Activated CD4-positive, CD25-positive, alpha-beta regulatory T cell treated with anti-CD3 and anti-CD28 coated beads, Interleukin-2, amount 50 U/mL, for 16 hours (primary cell): ENCODE measurements around the gene NMT1.
A peak's percentile ranks its signal among the peaks of the same experiment; 100 is the strongest.
"Not testable (repeated sequence)": the region's sequence is repeated elsewhere in the genome, so short reads cannot be mapped to it uniquely, and the experiment has no call there.

Experiments used
- DNase-seq: peaks from one replicate; pipeline ENCODE4 v3.0.0-alpha.2; 2020; ENCODE audit warnings: low read depth, low spot score

Gene NMT1

DNA sequence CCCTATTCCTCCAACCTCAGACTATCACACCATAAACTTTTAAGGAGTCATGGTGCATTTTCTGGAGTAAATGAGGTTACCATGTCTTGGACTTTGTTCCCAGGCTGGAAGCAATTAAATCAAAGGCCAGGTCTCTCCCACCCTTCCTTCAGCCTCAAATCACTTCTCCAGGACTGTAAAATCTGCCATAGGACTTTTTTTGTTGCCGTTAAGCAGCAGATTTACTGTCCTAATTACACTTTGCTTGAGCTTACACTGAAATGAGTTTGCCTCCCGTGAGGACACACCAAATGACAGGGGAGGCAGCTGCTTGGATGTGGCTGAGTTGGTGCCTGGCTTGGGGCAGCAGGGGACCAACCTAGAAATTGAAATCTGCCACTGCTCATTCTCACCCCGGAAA, 24.4 kb upstream of the NMT1 start:
- DNase-seq, result no peak

DNA sequence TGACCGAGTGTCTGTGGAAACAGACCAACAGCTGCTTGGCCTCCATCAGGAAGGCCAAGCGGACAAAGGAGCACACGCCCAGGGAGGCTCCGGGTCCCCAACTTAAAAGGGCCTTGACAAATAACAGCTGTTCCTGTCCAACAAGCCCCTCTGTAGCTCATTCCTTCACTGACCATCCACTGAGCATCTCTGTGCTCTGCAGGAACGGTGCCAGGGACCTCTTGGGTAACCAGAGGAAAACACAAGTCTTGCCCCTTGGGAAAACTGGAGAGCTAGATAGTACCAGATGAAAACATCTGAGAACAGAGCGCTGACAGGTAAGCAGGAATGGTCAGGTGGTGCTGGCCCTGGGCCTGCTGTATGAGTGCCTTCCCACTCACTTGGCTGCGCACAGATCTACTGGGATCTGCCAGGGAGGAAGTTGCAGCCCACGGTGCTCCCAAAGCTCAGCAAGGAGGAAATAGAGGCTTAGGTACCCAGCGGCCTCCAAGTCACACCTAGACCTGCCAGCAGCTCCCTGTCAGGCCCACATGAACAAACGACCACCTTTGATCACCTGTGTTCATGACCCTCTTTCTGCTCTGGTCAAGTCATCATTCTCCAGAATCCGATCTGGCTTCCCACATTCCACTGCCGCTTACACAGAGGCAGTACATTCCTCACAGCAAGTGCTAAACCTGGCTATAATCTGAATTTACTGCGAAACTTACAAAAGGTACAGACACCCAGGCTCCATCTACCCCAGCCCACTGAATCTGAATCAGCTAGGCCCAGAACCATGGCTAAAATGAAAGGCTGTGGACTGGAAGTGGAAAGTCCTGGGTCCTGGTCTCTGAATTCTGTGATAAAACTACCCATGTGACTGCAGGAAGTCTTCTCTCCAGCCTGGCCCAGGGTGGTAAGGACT, 22.1 kb upstream of the NMT1 start:
- no peak for DNase-seq

DNA sequence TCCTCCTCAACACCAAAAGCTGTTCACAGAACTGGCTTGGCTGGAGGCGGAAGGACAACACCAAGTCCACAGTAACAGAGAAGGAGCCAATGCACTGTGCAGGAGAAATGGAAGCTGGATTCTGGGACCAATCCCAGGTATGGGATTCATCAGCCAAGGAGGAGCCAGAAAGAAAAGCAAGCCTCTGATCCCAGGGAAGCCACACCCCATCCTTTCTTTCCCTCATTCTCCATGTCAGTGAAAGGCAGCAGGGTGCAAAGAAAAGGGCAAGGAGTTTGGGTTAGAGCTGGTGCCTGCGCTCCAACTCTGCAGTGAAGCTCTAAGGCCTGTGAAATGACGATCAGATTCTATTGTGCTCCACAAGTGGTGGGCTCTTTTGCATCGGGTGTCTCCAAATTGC, 20.7 kb upstream of the NMT1 start:
- no peak for DNase-seq

DNA sequence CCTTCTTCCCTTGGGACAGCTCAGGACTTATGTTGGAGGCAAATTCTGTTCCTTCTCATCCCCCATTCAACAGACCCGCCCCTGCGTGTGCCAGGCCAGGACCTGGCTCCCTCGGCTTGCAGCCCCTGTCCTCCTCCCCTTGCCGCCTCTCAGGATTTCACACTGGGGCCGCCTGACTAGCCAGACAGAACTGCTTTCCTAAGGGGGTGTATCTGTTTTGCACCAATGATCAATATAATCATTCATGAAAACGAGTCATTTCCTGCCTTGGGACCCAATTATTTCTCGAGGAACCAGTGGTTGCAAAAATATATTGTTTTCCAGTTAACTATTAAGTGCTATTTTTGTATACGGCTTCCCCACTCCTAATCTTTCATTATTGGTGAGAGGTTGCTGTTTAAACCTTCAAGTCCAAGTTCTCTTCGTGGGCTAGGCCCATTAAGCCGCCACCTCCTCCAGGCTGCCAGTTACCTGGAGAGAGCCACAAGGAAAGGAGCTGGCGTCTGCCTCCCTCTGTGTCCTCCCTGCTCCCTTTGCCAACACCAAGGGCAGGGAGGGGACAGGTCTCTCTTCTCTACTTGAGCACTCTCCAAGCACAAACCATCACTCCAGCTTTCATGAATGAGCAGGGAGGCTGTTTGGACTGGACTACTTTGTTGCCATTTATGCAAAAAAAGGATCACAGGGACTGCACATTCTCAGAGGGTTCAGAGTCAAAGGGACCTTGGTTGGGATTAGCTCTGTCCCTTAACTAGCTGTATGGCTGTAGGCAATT, 18.6 kb upstream of the NMT1 start:
- no peak for DNase-seq

DNA sequence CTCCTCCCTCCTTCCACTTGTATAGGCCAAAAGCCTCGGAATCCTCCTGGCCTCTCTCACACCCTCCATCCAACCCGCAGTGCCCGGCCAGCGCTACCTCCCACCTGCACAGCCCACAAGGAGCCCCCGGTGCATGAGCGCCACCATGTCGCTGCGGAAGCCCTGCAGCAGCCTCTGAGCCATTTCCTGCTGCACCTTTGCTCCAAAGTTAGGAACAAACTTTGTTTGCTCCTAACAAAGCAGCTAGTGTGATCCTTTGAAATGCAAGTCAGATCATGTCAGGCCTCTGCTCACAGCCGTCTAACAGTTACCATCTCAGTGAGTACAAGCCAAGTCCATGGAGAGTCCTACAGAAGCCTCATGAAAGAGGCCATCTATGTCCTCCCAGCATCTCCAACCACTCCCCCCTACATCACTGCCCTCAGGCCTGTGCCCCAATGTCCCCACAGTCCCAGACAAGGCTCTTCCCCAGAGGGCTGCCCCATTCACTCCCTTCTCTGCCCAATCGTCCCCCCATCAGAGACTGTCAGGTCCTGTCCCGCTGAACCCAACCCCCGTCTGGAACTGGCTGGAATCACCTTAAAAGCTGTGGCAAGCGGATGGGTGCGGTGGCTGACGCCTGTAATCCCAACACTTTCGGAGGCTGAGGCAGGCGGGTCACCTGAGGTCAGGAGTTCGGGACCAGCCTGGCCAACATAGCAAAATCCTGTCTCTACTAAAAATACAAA, 17.1 kb upstream of the NMT1 start:
- no peak for DNase-seq

DNA sequence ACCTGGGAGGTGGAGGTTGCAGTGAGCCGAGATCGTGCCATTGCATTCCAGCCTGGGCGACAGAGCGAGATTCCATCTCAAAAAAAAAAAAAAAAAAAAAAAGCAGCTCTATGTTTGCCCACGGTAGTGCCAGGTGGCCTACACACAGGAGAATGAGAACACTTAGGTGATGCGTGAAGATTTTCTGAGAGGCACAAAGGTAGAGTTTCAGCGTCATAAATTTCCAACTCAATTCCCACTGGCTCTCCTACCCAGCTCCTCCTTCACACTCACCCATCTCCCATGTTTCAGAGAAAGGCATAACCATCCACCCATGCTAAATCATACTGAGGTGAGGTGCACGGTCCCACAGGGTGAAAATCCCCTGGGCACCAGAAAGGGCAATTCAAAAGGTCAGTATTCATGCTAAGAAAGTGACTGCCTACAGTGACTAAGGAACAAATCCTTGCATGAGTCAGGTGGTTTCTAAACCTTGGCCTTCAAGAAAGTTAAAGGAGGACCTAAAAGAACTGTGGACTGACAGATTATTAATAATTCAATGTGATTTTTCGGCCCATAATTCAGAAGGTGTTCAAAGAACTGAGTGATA, 14.5 kb upstream of the NMT1 start:
- no peak for DNase-seq

DNA sequence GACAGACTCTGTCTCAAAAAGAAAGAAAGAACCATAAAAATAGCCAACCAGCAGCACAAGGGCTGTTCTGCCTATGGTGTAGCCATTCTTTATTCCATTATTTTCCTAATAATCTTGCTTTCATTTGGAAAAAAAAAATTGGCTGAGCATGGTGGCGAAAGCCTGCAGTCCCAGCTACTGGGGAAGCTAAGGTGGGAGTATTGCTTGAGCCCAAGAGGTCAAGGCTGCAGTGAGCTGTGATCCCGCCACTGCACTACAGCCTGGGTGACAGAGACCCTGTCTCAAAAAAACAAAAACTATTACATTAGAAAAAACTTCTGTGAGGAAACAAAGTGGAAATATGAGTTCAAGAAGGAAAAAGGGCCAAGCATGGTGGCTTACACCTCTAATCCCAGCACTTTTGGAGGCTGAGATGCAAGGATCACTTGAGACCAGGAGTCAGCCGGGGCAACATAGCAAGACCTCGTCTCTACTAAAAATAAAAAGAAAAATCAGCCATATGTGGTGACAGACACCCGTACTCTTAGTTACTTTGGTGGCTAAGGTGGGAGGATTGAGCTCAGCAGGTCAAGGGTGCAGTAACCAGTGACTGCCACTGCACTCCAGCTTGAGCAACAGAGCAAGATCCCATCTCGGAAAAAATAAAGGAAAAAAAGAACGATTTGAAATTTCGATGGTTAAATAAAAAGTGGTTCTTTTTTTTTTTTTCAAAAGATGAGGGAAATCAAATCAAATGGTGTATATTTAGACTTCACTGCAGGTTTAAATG, 12.1 kb upstream of the NMT1 start:
- no peak for DNase-seq

DNA sequence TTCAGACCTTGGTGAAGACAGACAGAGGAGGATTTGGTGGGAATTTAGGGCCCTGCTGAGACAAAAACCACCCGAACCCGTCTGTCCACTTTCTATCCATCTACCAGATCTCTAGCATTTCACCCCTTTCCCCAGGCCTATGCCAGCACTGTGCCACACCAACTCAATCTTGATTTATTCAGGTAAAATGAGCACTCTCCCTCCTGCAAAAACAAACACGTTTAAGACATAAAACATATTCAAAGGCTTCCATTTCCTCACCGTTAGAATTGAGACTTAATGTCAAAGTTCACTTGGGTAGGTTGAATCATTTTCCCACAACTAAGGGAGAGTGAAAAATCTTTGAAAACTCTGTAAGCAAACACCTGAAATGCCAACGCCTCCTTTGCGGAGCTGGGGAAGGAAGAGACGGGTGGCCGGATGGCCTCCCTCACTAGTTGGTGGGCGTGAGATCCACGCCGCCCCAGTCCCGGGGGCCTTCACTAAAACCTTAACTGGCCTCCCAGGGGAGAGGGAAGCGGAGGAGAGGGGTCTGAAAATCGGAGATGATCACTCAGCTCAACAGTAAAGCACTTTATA, 10.5 kb upstream of the NMT1 start:
- no peak for DNase-seq

DNA sequence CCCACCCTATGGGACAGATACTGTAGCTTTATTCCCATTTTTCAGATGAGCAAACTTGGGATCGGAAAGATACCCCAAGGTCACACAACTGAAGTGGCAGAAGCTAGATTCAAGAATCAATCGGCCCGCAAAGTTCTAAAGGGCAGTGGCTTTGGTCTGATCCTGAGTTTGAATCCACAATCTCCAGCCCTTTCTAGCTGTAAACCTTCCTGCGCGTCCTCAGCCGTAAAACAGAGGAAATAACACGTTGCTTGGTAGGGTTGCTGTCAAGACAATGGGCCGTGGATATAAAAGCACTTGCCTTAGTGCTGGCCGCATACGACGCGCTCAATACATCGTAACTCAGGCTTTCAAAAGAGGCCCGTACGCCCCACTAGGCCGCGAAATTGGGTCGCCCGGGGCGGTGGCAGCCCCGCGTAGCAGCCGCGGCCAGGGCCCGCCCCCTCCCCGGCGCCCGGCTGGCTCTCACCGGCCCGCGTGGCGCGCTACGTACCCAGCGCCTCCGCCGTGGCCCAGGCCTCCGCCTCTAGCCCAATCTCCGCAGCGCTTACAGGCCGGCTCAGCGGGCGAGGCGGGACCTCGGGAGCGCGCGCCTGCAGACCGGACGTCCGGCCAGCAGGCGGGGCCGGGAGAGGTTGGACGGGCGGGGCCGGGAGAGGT, 9.9 kb upstream of the NMT1 start, which contains the start of gene DCAKD:
Gene DCAKD (minus strand): TSS at position 573 of the 660 bp plus-strand sequence. CDS start 16,747 bp downstream, outside the sequence.
- DNase-seq, result peak; percentile 79

DNA sequence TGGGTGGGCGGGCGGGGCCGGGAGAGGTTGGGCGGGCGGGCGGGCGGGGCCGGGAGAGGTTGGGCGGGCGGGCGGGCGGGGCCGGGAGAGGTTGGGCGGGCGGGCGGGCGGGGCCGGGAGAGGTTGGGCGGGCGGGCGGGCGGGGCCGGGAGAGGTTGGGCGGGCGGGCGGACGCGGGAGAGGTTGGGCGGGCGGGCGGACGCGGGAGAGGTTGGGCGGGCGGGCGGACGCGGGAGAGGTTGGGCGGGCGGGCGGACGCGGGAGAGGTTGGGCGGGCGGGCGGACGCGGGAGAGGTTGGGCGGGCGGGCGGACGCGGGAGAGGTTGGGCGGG, 9.4 kb upstream of the NMT1 start:
- DNase-seq, result not testable (repeated sequence)

DNA sequence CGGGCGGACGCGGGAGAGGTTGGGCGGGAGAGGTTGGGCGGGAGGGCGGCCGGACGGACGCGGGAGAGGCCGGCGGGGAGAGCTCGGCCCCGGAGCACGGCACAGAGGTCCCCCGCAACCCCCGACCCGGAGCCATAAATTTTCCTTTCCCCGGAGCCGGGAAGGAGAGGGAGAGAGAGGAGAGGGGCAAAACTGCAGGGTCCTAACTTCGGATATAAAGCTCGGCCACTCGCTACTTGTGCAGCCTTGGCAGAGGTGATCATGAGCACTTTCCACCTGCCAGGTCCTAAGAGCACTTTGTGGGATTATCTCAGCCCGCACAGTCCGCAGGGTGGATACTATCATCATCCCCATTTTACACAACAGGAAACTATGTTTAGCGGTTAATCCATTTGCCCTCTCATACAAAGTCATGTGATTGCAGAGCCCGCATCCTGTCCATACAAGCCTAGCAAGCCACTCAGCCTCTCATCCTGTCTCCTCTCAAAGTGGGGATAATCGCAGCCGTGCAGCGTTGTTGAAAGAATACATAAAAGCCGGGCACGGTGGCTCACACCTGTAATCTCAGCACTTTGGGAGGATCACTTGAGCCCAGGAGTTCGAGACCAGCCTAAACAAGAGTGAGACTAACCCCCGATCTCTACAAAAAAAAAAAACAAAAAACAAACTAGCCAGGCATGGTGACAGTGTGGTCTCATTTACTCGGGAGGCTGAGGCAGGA, 8.9 kb upstream of the NMT1 start:
- no peak for DNase-seq

DNA sequence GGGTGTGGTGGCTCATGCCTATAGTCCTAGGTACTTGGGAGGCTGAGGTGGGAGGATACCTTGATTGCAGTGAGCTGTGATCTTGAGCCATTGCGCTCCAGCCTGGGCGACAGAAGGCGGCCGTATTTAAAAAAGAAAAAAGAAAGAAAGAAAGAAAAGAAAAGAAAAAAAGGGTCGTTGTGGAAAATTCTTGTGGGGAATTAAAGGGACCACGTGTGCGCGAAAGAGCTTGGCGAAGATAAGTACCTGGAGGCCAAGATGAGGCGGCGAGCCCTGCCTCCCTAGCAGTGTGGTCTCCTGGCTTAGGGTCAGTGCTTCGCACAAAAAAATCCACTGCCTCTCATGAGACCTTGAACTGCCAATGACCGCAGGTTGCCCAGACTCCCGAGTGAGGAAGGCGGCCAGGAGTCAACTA, 728 bp upstream of the NMT1 start:
- no peak for DNase-seq

DNA sequence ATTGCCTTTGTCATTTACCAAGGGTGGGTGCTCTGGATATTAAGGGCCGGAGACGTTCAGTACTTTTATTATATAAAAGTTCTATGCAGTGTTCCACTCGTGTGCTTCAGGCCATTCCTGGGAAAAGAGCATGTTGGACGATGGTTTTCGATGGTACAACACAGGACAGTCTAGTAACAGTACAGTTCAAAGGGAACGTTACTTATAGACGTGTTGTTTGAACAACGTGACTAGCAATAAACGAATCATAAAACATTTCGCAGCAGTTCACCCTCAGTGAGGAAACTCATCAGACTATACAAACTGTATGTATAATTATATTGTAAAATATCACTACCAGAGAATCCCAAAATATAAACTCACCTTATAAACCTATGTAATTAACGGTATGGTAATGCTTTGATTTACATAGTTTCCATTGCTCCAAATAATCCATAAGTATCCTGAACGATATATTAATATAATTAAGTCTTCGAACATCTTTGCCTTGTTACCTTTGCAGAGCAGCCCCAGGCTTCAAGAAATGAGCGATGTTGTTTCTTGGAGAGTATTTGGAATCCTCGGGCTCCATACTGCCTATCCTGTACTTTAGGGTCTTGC, 589 bp downstream of the NMT1 start:
- no peak for DNase-seq

DNA sequence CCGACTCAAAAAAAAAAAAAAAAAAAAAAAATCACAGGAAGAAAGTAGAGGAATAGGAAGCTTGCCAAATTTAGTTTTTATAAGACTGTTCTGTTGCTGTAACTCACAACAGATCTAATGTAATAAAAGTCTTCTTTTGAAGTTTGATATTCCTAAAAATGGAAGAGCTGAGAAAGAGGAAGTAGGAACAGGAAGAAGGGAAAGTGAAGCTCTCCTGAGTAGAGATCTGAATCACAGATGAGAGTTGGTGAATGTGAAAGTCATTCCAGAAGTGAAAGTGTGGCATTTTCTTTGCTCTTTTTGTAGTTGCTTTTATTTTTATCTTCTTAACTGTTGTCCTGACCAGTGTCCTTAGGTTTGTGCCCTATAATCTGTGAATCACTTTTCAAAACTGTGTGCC, 2.1 kb downstream of the NMT1 start:
- no peak for DNase-seq

DNA sequence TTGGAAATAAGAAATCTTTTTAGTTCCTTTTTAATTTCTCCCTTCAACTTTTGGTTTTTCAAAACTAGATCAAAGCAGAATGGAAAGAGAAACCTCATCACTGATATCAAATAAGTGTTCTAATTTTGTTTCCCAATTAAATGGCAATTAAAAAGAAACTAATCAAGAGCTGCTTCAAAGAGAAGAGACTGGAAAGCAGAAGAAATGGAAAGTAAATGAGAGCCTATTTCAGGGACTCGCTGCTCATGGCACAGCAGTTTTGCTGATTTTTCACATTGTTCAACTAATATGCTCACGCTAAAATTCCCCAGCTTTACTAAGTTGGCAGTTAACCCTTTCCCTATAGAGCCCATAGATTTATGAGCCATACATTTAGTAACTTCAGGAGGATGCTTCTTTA, 6.5 kb downstream of the NMT1 start:
- DNase-seq, result no peak

DNA sequence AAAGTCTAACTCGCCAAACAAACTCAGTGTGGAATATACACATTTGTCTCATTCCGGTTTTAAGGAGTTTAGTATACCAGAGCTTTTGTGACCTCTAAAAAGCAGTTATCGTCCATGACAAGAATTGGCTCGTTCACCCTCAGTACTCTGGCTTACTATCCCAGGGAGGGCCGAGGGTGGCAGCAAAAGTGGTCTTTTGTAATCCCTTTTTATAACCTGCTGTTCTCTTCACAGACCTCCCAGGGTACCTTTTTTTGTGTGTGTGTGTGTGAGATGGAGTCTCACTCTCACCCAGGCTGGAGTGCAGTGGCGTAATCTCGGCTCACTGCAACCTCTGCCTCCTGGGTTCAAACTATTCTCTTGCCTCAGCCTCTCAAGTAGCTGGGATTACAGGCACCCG, 8.9 kb downstream of the NMT1 start:
- DNase-seq, result no peak

DNA sequence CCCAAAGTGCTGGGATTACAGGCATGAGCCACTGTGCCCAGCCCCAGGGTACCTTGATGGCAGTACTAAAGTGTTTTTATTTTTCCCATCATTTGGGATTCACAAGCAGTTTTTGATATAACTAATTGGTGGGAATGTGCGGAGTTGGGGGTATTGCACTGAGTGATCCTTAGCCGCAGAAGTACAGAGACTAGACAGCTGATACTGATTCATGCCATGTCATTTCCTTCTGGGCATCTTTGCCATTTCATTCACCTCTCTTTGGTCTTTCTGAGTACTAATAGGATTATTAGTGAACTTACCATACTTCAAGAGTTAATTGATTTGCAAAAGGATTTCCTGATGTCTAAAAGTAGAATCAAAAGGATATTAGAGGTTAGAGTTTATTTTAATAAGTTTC, 9.7 kb downstream of the NMT1 start:
- DNase-seq, result no peak

DNA sequence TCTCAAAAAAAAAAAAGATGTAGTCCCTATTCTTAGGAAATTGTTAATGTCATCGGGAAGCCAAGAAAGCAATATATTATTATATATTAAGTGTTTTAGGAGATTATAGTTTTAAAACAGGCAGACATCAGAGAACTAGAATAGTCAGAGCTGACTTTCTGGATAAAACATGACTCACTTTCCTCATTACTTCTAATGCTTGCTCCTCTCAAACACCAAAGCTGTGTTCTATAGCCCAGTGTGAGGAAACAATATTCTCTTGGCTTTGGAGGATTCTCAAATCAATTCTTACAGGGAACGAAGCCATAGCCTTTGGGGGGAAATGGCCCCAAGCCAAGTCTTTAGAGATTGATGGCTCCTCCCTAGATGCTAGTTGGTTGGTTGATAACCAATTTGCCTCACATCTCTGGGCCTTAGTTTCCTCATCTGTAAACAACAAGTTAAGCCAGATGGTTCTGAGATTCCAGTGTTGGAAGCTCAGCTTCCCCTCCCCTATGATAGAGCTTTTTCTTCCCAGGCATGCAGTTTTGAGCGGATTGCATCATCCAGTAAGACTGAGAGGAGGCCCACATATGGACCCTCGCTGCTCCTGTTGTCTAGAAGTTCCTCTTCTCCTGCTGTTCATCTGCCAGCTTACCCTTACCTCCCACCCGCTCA, 12.4 kb downstream of the NMT1 start:
- DNase-seq, result no peak

DNA sequence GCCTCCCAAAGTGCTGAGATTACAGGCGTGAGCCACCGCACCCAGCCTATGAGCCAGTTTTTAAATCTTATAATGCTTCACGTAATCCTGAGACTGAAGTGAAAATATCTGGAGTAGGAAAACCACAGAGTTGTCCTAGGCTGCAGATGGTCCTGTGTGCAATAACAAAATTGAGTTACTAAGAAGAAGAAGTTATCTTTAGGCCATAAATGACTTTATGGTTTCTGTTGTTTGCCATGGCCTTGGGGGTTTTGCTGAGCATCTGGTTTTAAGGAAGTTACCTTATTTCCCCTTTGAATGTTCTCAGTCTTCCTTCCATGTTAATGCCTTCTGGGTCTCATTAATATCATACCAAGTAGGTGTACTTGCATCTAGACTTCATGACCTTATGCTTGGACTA, 16.5 kb downstream of the NMT1 start:
- DNase-seq, result no peak
